Measurements from ENCODE around the gene CTNNBIP1. TPM values are rescaled to one million over a fixed set of nuclear protein-coding genes. Genes with fewer than 3 reads are reported as not detected.

The CTNNBIP1 gene
- total RNA-seq, 1 donor from 2014 or later = 75.5 TPM

DNA sequence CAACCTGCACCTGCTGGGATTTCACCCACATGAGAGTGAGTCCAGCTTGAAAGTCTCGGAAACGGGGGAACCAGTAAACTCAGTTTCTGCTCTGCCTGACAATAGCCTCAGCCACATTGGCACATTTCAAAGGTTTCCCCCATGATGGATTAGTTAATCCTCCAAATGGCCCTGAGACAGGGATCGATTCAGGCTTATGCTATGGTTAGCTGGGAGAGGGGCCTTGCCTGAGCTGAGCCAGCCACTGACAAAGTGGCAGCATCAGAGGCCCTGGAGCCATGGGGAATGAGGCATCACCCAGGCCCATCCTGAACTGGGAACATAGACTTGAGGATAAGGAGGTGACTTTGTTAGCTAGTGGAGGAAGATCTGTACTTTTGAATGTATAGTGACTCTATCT is 83.5 kb downstream of the CTNNBIP1 start:
- H3K27me3 Mint-ChIP-seq (ENCODE audit: low read depth) = peaks cover 16% of the 10 kb centered on the region
- no peak overlapping the region for H3K27ac Mint-ChIP-seq (ENCODE audit: unreplicated experiment)
- TF ChIP-seq, protein P1, sequence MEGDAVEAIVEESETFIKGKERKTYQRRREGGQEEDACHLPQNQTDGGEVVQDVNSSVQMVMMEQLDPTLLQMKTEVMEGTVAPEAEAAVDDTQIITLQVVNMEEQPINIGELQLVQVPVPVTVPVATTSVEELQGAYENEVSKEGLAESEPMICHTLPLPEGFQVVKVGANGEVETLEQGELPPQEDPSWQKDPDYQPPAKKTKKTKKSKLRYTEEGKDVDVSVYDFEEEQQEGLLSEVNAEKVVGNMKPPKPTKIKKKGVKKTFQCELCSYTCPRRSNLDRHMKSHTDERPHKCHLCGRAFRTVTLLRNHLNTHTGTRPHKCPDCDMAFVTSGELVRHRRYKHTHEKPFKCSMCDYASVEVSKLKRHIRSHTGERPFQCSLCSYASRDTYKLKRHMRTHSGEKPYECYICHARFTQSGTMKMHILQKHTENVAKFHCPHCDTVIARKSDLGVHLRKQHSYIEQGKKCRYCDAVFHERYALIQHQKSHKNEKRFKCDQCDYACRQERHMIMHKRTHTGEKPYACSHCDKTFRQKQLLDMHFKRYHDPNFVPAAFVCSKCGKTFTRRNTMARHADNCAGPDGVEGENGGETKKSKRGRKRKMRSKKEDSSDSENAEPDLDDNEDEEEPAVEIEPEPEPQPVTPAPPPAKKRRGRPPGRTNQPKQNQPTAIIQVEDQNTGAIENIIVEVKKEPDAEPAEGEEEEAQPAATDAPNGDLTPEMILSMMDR (conservative IDR thresholded peaks at IDR 0.05) = no peak
- no peaks in the 10 kb centered on the region for H3K36me3 Mint-ChIP-seq (ENCODE audit: low read depth)
- H3K4me3 Mint-ChIP-seq = peak overlapping the region; percentile 86
- peaks cover 32% of the 10 kb centered on the region for H3K4me1 Mint-ChIP-seq
- DNase-seq (ENCODE audit: low read depth, low spot score) = no peak
- no peaks in the 10 kb centered on the region for H3K9me3 Mint-ChIP-seq

DNA sequence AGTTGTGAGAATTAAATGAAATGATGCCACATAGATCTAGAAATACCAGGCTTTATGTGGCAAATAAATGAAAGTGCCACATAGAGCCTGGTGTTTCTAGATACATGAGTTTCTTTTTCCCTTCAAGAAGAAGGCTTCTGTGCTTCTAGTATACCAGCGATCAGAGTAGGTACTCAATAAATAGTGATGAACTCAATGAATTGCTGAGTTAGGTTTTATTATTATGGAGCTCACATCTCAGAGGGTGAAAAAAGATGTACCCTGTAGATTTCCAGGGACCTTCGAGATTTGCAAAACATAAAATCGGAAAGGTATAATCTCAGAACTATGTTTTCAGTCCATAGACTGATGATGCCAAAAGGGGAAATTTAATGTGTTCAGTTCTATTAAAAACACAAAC is 84.0 kb downstream of the CTNNBIP1 start:
- Mint-ChIP-seq H3K4me1 (peaks cover 34% of the 10 kb centered on the region), H3K36me3 (ENCODE audit: low read depth) (no peaks in the 10 kb centered on the region), H3K27me3 (ENCODE audit: low read depth) (peaks cover 16% of the 10 kb centered on the region), H3K4me3 (peak overlapping the region; percentile 86), H3K9me3 (no peaks in the 10 kb centered on the region), H3K27ac (ENCODE audit: unreplicated experiment) (no peak overlapping the region)
- DNase-seq (ENCODE audit: low read depth, low spot score) = no peak
- TF ChIP-seq, protein P1 (conservative IDR thresholded peaks at IDR 0.05) = no peak

DNA sequence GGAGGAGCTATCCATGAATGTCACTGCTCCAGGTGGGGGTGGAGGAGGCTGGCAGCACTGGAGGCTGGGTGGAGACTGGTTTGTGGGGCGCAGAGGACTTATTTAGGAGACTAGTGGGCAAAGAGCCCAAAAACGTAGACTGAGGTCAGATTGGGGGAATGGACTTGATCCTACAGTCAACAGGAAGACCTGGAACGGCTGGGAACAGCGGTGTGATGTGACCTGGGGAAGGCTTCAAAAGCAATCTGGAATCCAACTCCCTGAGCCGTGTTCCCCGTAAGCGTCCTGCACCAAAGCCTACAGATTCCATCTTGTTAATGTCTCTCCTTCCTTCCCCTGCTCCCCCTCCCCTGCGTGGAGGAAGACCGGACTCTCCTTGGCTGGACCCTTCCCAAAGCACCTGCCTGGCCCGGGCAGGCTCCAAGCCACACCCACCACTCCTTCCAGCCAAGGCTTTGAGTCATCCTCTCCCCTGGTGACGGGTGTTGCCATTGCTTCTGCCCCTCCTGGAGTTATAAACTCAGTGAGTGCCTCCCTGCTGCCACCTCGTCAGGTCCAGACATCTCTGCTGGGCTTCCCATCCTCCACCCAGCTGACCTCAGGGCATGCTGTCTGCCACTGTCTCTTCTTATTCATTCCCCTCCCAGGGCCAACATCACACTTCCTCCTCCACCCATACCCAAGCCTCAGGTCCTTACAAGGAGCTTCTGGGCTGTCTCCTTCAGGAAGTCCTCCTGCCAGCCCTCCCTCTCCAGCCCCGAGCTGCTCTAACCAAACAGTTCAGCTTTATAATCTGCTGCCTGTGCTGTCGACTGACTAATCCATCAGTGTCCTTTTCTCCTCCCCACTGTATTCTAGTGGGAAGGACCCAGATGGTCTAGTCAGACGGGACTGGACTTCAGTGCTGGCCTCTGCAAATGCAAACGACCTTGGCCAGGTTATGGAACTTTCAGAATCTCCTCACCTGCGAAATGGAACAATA is 84.7 kb downstream of the CTNNBIP1 start:
- H3K4me3 Mint-ChIP-seq = peak overlapping the region; percentile 86
- peaks cover 39% of the 10 kb centered on the region for H3K4me1 Mint-ChIP-seq
- no peak for DNase-seq (ENCODE audit: low read depth, low spot score)
- H3K27me3 Mint-ChIP-seq (ENCODE audit: low read depth) = peaks cover 16% of the 10 kb centered on the region
- TF ChIP-seq, protein P1 (conservative IDR thresholded peaks at IDR 0.05) = no peak
- H3K9me3 Mint-ChIP-seq = no peaks in the 10 kb centered on the region
- H3K36me3 Mint-ChIP-seq (ENCODE audit: low read depth) = no peaks in the 10 kb centered on the region
- no peak overlapping the region for H3K27ac Mint-ChIP-seq (ENCODE audit: unreplicated experiment)

DNA sequence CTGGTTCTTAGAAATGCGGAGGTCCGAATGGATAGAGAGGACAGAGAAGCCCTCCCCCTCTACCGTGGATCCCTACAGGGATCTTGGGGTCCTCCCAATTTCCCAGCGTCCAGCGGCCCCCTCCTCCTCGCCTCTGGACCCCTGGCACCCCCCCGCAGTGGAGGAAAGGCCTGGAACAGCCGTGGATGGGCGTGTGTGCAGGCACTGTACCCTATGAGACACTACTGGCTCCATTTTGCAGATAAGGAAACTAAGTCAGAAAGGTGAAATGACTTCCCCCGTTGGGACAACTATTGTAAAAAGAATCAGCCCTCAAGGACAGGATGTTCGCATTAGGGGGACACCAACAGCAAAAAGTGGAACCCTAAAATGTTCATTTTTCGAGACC is 85.4 kb downstream of the CTNNBIP1 start:
- Mint-ChIP-seq H3K36me3 (ENCODE audit: low read depth) (no peaks in the 10 kb centered on the region), H3K27me3 (ENCODE audit: low read depth) (peaks cover 16% of the 10 kb centered on the region), H3K27ac (ENCODE audit: unreplicated experiment) (no peak overlapping the region), H3K4me1 (peaks cover 39% of the 10 kb centered on the region), H3K4me3 (peak overlapping the region; percentile 86), H3K9me3 (no peaks in the 10 kb centered on the region)
- TF ChIP-seq, protein P1 (conservative IDR thresholded peaks at IDR 0.05) = no peak
- DNase-seq (ENCODE audit: low read depth, low spot score) = no peak

DNA sequence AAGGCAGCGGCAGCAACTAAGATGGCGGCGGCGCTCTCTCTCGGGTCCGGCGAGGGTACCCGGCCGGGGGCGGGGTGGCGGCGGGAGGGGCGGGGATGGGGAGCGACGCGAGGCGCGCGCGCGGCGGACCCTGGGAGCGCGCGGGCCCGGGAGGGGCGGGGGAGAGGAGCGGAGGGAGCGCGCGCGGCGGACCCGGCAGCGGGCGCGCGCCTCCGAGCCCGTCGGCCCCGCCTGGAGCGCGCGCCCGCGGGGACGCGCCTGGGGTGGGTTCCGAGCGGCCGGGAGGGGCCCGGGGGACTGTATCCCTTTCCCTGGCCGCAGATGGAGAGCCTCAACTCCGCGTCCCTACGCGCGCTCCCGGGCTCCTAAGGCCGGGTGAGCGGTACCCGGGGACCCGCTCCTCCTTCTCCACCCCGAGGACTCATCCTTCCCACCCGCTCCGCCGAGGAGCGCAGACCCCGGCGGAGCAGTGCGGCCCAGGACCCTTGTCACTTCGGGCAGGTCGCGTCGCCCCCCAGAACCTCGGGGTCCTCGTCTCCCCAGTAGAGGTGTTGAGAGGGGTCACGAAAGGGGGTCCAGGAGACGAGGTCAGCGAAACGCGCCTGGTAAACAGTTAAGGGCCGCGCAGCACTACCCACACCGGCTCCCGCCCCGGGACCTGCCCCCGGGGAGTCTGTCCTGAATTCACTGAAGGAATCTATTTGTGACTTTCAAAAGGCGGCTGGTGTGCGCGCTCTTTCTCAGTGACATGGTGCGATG is 85.9 kb downstream of the CTNNBIP1 start, which contains the start of gene CLSTN1:
CLSTN1 (minus strand) TSS at position 23 of the 759 bp plus-strand sequence. CDS start 232 bp downstream, outside the sequence.
- Mint-ChIP-seq H3K9me3 (no peaks in the 10 kb centered on the region), H3K4me3 (peak within 1 kb of the TSS; percentile 92), H3K4me1 (peaks cover 39% of the 10 kb centered on the region), H3K27me3 (ENCODE audit: low read depth) (peaks cover 16% of the 10 kb centered on the region), H3K27ac (ENCODE audit: unreplicated experiment) (peak within 1 kb of the TSS; percentile 92), H3K36me3 (ENCODE audit: low read depth) (no peaks in the 10 kb centered on the region)
- TF ChIP-seq, protein P1 (conservative IDR thresholded peaks at IDR 0.05) = no peak
- DNase-seq (ENCODE audit: low read depth, low spot score) = peak; percentile 84

Data from neural crest cell (in vitro differentiated cells).